ENCODE data around the gene C4orf36.
"Not testable (repeated sequence)": the region's sequence is repeated elsewhere in the genome, so short reads cannot be mapped to it uniquely, and the experiment has no call there.

The C4orf36 gene

DNA sequence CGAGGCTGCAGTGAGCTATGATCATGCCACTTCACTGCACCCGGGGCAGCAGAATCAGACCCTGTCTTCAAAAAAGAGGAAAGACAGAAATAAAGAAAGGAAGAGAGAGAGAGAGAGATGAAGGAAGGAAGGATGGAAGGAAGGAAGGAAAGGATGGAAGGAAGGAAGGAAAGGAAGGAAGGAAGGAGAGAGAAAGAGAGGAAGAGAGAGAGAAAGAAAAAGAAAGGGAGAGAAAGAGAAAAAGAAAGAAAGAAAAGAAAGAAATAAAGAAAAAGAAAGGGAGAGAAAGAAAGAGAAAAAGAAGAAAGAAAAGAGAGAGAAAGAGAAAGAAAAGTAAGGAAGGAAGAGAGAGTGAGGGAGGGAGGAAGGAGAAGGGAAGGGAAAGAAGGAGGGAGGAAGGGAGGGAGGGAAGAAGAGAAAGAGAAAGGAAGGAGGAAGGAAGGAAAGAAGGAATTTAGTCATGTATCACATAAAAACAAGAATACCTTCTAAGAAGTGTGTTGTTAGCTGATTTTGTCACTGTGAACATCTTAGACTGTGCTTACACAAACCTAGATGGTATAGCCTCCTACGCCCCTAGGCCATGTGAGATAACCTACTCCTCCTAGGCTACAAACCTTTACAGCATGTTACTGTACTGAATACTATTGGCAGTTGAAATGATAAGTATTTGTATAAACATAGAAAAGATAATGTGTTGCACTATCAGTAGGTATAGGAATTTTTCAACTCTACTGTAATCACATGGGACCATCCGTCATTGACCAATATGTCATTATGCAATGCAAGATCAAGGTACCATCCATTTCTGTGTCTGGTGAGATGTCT, 25.2 kb upstream of the C4orf36 start:
- DNase-seq (ENCODE audit: low read depth), result no peak

DNA sequence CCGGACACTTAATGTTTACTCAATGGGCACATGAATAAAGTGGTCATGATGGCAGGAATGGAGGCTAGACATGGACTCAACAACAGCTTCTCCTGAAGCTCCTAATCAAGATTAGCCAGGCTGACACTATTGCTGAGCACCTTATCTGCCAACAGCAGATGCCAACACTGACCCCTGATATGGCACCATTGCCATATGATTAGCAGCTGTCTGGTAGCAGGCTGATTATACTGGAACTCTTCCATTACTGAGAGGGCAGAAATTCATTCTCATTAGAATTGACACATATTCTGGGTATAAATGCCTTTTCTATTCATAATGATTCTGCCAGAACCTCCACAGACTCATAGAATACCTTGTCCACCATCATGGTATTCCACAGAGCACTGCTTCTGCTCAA, 24.2 kb upstream of the C4orf36 start:
- no peak for DNase-seq (ENCODE audit: low read depth)

DNA sequence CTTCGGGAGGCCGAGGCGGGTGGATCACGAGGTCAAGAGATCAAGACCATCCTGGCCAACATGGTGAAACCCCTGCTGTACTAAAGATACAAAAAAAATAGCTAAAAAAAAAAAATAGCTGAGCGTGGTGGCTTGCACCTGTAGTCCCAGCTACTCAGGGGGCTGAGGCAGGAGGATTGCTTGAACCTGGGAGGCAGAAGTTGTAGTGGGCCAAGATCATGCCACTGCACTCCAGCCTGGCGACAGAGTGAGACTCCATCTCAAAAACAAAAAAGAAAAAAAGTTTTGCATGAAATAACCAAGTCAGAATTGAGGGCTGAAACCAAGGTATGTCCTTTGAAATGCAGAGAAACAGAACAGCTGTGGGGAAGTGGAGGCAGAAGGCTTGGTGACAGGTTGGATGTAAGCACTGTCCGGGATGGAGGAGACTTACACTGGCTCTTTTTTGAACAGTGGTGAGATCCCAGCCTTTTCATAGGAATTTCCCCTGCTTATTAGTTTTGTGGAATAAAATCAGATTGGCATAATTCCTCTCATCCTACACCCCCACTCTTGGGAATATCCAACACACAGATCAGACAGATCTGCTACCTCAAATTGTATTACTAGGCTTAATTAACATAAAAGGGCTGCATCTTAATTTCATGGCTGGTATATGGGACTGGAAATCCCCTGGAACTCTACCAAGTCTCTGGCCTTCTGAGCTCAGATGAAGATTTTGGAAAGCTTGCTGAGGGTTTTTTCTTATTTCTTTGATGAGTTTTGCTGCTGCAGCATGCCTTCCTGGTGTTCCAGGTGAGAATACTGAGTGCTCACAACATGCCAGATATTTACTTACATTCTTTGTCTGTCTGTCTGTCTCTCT, 18.8 kb upstream of the C4orf36 start:
- DNase-seq (ENCODE audit: low read depth), result no peak

DNA sequence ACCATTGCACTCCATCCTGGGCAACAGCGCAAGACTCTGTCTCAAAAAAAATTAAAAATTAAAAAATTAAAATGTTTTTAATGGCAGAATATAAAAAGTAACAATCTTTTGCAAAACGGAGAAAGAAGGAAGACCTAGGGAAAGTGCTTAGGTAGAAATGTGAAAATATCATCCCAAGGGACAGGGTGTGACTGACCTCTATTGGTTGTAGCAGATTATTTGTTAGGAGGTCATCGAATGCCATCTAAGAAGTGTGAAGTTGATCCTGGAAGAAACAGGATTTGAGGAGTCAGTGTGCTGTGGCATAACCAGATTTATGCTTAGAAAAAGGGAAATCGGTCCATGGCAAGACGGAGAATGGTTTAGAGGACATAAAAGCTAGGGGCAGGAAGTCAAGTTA, 18.1 kb upstream of the C4orf36 start:
- no peak for DNase-seq (ENCODE audit: low read depth)

DNA sequence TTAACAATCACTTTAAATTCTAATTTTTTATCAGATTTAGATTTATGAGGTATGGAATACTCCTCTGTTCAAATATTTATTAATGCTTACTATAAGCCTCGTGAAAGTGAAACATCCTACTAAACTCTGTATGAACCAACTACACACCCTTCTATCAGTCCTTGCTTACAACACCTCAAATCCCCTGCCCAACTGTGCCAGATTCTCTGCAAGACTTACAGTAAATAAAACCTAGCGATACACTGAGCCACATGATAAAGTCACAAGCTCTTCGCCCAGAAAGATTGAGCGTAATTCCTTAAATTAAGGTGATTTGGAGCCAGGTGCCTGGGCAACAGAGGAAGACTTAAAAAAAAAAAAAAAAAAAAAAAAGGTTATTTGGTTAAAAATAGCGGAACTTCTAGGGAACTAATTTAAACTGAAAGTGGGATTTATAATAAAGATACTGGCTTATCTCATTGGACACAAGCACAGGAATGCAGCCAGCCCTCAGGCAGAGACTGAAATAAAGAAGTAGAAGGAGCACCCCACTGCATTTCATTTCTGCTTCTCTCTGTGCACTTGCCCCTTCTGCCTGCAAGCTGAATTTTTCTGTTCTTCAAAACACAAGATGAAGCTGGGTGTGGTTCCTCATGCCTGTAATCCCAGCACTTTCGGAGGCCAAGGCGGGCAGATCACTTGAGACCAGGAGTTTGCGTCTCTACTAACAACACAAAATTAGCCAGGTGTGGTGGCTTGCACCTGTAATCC, 17.5 kb upstream of the C4orf36 start:
- DNase-seq (ENCODE audit: low read depth), result no peak

DNA sequence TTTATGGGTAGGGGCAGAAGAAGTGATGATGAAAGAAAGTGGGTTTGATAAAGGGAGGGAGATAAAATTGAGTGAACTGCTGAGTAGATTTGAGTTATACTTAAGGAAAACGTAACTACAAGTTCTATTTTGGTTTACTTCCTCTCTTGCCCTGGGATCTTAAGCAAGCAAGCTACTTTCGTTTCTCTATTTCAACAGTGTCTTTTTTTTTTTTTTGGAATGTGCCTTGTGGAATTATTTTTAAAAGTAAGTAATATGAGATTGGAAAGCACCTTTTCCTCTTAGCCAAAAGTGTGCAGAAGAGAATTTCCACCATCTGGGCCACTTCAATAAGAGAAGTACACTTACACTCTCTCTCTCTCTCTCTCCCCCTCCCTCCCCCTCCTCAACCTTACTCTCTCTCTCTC, 16.0 kb upstream of the C4orf36 start:
- DNase-seq (ENCODE audit: low read depth), result no peak

DNA sequence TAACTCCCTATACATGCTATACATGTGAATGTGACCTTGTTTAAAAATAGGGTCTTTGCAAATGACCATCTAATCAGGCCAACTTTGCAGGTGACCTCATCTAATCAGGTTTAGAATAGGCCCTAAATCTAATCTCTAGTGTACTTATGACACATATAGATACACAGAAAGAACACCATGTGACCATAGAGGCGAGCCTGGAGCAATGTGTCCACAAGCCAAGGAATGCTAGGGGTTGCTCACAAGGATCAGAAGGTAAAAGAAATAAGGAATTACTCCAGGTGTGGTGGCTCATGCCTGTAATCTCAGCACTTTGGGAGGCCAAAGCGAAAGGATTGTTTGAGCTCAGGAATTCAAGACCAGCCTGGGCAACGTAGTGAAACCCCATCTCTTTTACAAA, 9.6 kb upstream of the C4orf36 start:
- no peak for DNase-seq (ENCODE audit: low read depth)

DNA sequence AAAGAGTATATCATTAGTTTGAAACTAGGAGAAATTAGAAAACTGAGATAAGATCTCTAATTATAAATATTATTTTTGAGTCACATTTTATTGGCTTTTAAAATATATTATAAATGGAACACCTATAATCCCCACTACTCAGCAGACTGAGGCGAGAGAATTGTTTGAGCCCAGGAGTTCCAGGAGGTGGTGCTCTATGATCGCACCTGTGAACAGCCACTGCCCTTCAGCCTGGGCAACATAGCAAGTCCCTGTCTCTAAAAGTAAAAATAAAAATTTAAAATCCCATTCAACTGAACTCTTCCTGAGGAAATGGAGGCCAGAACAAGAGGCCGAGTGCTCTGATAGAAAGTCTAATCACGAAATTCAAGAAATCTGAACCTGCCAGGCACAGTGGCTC, 6.3 kb upstream of the C4orf36 start:
- DNase-seq (ENCODE audit: low read depth), result no peak

DNA sequence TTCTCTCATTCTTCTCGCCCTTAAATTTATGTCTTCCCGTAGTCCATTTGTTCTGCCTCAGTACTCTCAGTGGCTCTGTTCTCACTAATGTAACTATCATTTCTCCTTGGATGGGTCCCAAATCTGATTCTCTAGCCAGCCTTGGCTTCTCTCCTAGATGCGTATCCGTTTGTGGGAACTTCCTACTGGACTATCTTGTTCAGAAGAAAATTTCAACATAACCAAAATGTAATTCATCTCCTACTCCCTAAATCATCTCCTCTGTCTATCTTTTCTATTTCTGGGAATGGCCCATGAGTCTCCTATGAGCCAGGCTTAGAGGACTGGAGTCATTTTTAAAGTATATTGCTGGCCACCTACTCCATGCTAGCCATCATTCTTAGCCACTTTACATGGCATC, 4.4 kb upstream of the C4orf36 start:
- no peak for DNase-seq (ENCODE audit: low read depth)

DNA sequence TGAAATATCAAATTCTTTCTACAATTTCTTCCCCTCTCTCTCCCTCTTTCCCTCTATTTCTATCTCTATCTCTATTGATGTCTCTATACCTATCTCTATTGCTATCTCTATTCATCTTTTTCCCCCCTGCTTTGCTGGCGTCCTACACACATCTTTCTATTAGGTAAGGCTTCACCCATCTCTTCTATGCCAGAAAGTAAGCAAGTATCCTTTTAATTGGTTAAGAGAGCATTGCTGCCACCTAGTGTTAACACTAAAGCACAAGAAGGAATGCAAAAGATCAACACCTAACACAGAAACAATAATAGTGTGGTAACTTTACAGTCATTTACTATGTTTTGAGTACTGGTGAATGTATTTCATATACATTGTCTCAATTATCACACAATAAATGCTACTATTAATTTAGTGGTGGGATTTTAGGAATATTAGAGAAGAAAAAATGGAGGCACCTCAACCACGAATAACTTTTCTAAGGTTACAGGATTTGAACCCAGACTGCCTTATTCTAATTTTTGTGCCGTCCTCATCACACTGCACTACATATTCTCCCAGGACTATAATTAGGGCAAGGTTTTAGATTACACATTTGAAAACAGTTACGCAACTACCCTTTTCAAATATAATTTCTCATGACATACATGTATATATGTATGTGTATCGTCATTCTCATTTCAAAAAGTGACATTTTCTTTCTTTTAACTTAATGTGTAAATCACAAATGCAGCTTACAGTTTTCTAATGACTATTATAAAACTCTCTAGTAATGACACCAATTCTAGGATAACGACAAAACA, 3.7 kb upstream of the C4orf36 start:
- no peak for DNase-seq (ENCODE audit: low read depth)

DNA sequence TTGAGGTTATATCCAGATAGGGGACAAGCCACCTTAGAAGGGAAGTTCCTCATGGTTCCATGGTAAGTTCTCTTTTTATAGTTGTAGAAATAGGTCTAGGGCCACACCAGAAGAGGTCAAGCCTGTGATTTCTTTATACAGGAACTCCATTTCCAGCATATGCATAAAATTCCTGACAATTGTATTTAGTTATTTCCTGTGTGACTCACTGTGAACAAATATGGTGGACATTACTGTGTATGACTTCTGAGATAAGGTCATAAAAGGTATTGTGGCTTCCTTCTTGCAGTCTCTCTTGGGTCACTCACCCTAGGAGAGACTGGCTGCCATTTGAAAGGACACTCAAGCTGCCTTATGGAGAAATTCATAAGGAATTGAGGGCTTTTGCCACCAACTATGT, 2.2 kb upstream of the C4orf36 start:
- DNase-seq (ENCODE audit: low read depth), result no peak

DNA sequence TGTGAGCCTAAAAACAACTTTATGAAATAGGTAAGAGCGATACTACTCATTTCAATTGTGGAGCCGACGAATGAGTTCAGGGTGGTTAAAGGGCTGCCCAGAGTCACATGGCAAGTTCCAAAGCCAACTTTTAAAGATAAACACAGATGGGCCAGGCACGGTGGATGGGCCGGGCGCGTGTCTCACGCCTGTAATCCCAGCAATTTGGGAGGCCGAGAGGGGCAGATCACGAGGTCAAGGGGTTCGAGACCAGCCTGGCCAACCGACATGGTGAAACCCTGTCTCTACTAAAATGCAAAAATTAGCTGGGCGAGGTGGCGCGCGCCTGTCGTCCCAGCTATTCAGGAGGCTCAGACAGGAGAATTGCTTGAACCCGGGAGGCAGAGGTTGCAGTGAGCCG, 914 bp upstream of the C4orf36 start:
- DNase-seq (ENCODE audit: low read depth), result no peak

DNA sequence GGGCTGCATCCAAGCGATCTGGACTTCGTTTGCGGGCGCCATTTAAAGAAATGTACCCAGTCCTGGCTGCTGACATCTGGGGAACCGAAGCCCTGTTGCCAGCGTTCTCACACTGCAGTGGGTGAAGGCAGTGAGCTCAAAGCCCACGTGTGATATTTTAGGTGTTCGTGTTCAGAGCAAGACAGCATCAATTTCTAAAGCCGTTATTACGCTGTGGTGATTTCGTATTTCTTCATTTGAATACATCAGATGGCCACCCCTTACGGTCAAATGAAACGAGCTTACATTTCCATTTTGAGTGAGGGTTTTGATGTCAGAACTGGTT, 376 bp upstream of the C4orf36 start:
- DNase-seq (ENCODE audit: low read depth), result no peak

DNA sequence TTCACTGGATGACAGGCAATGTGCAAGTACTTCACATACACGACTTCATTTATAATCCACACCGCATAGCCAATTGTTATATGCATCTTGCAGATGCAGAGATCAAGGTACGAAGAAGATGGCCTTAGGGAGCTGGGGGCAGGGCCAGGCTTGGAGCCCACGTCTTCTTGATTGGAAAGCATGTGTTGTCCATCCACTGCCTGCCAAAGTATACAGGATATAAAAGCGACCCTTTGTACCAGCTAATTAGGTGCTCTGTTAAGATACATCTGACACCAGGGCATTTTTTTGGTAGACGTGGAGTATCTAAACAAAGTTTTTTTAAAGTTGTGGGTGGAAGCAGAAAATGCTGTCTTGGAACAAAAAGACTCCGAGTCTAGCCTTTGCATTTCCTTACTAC, 1.4 kb downstream of the C4orf36 start:
- no peak for DNase-seq (ENCODE audit: low read depth)

DNA sequence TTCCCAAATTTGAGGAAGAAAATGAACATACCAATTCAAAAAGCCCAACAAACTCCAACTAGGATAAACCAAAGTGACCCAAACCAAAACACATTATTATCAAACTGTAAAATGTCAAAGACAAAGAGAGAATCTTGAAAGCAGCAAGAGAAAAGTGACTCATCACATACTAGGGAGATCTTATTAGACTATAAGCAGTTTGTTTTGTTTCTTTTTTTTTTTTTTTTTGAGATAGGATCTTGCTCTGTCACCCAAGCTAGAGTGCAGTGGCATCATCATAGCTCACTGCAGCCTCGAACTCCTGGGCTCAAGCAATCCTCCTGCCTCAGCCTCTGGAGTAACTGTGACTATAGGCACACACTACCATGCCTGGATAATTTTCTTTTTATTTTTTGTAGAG, 12.6 kb downstream of the C4orf36 start:
- no peak for DNase-seq (ENCODE audit: low read depth)

DNA sequence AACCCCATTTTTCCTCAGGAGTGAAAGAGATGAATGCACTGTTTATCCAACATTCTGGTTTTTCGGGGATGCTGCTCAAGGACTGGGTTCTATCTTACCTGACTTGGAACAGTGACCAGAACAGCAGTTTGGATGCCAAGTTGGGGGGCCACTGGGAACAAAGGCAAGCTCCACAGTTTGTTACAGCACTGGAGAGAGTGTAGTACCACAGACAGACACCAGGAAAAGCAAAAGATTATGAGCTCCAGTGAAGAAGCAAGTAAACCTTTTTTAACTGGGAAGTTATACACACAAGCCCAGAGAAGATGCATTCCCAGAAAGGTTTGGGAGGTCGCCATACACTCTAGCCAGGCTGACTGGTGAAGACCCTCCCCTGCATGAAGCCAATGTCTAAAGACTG, 13.6 kb downstream of the C4orf36 start:
- no peak for DNase-seq (ENCODE audit: low read depth)

DNA sequence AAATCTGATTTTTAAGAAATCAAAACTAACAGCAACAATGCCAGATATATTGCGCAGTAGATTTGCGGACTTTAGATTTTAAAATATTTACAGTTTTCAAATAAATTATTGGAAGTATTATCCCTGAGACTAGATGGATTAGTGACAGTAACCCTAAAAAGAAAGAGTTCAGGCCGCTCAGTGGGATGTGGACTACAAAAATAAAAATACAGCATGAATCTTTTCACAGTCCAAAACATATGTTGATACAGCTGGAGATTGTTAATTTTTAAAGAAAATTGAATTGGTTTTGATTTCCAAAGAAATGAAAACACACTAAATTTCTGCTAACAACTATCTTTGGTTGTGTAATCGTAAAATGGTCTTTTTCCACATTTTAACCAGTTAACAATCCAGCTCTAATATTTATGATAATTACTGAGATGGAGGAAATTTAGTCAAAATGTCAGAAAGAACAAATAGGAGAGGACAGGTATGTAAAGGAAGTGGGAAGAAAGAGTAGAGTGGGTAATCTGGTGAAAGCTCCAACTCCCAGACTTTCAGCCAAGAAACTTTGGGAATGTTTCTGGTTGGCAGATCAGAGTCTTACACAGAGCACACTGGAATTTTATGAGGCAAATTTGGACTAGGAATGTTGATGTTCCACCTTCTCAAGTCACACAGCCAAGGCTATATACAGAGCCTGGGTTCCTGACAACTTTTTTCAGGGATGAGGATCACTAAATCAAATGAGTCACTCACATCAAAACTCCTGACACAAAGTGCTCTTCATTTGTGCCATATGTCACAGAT, 15.1 kb downstream of the C4orf36 start:
- DNase-seq (ENCODE audit: low read depth), result no peak

DNA sequence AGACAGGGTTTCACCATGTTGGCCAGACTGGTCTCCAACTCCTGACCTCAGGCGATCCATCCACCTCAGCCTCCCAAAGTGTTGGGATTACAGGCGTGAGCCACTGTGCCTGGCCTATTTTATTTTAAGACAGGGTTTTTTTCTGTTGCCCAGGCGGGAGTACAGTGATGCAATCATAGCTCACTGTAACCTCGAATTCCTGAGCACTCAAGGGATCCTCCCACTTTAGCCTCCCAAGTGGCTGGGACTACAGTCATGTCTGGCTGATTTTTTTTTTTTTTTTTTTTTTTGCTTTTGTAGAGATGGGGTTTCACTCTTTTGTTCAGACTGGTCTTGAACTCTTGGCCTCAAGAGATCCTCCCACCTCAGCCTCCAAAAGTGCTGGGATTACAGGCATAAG, 16.8 kb downstream of the C4orf36 start:
- DNase-seq (ENCODE audit: low read depth), result not testable (repeated sequence)

DNA sequence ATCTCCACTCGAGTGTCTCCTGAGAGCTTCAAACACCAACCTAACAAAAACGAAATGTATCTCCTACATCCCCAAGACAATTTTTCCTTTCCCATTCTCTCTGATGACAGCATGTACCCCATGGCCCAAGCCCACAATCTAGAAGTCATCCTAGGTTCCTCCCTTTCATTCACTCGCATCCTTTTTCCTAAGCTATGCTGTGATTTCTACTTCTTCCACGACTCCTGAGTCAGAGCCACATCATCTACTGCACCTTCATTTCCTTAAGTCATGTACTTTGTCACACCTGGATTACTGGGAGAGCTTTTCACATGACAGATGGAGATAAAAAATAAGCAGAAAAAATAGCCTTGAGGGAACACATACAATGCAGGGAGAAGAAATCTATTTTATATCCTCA, 20.1 kb downstream of the C4orf36 start:
- DNase-seq (ENCODE audit: low read depth), result no peak

DNA sequence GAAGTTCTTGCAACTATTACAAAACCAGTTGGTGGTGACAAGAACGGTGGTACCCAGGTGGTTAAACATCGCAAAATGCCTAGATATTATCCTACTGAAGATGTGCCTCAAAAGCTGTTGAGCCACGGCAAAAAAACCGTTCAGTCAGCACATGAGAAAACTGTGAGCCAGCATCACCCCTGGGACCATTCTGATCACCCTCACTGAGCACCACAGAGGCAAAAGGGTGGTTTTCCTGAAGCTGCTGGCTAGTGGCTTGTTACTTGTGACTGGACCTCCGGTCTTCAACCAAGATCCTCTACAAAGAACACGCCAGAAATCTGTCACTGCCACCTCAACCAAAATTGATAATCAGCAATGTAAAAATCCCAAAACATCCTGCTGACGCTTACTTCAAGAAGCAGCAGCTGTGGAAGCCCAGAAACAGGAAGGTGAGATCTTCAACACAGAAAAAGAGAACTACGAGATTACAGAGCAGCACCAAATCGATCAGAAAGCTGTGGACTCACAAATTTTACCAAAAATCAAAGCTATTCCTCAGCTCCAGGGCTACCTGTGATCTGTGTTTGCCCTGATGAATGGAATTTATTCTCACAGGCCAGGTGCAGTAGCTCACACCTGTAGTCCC, 21.7 kb downstream of the C4orf36 start:
- DNase-seq (ENCODE audit: low read depth), result no peak
